AG08396 (cell line): ENCODE data around the gene NTS.
A peak's percentile ranks its signal among the peaks of the same experiment; 100 is the strongest.

ENCODE experiments used
- DNase-seq: peaks from one replicate; pipeline ENCODE4 v3.0.0; 2012; ENCODE audit warnings: low spot score, mixed read lengths

The NTS gene

DNA sequence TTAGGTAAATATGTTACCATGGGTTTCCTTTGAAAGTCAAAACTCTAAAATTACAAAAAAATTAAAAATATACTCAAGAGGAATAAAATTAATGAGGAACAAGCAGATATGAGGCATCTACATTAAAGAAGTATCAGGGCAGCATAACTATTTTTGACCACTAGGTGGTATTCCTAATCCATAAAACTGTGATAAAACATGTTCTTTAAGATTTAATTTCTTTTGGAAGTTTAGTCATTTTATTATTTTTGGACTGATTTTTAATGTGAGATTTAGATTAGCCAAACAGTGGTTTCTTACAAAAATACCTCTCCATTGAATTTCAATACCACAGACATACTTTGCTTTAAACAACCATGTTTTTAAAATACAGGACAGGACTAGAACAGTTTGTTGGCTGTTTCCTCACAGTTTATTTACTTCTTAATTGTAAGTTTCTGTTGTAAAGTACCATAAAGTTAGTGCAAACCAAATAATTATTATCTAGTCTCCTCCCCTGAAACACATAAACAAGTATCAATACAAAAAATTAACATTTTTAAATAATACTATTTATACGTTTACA lies 49.8 kb downstream of the NTS start:
- DNase-seq: peak; percentile 4

DNA sequence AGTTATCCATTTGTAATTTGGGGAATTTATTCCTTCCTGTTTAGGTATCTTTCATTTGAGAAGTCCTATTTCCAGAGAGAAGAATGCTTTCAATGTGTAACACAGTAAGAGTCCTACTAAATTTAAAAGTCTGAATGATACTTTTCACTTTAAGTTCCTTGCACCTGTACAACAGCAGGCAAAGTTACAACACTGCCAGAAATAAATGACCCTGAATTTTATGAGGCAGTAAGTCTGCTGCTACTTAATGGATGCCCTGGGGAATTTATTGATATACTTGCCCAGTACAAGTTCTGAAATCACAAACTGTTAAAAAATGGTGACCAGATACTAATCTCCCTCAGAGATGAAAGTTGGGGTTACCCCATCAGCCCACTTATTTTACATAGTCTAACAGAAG lies 53.1 kb downstream of the NTS start:
- no peak for DNase-seq
